ENCODE results near the gene SNCB. TPM values are rescaled to one million over a fixed set of nuclear protein-coding genes. Genes with fewer than 3 reads are reported as not detected.

The SNCB gene
- total RNA-seq, 1 experiment from 2014 or later, result 1.7 TPM

GRCh38 chr5:176647030-176647842 lies 16.9 kb upstream of the SNCB start, which contains the start of gene TSPAN17:
Gene TSPAN17, plus strand, starts transcription at chr5:176647484. Its CDS starts 132 bp downstream, at chr5:176647616.
- DNase-seq (ENCODE audit: low spot score), result peak; percentile 100
- in situ Hi-C loops (cut with HindIII; ENCODE audit: low sequenced_read_pairs), result no loop called here

- in situ Hi-C loops (cut with HindIII; ENCODE audit: low sequenced_read_pairs), result no loop called here
- DNase-seq (ENCODE audit: low spot score), result no peak
Observed at GRCh38 chr5:176646707-176647029, 16.3 kb upstream of the SNCB start.

- in situ Hi-C loops (cut with HindIII; ENCODE audit: low sequenced_read_pairs), result no loop called here
- DNase-seq (ENCODE audit: low spot score), result no peak
Observed at GRCh38 chr5:176646049-176646706, 15.8 kb upstream of the SNCB start.

GRCh38 chr5:176644878-176645670 lies 14.7 kb upstream of the SNCB start:
- in situ Hi-C loops (cut with HindIII; ENCODE audit: low sequenced_read_pairs), result no loop called here
- DNase-seq (ENCODE audit: low spot score), result peak; percentile 69

GRCh38 chr5:176644294-176644693 lies 14.0 kb upstream of the SNCB start:
- no peak for DNase-seq (ENCODE audit: low spot score)
- in situ Hi-C loops (cut with HindIII; ENCODE audit: low sequenced_read_pairs), result no loop called here

- DNase-seq (ENCODE audit: low spot score), result no peak
- in situ Hi-C loops (cut with HindIII; ENCODE audit: low sequenced_read_pairs), result no loop called here
Observed at GRCh38 chr5:176643491-176644219, 13.3 kb upstream of the SNCB start.

- in situ Hi-C loops (cut with HindIII; ENCODE audit: low sequenced_read_pairs), result no loop called here
- DNase-seq (ENCODE audit: low spot score), result no peak
Observed at GRCh38 chr5:176642675-176643490, 12.5 kb upstream of the SNCB start.

- in situ Hi-C loops (cut with HindIII; ENCODE audit: low sequenced_read_pairs), result no loop called here
Observed at GRCh38 chr5:176640616-176641015, 10.3 kb upstream of the SNCB start.

GRCh38 chr5:176639981-176640380 lies 9.6 kb upstream of the SNCB start:
- in situ Hi-C loops (cut with HindIII; ENCODE audit: low sequenced_read_pairs), result no loop called here

More at GRCh38 chr5:176640616-176641015, 10.3 kb upstream of the SNCB start:
- no peak for DNase-seq (ENCODE audit: low spot score)

GRCh38 chr5:176639208-176639607 lies 8.9 kb upstream of the SNCB start:
- no peak for DNase-seq (ENCODE audit: low spot score)
- in situ Hi-C loops (cut with HindIII; ENCODE audit: low sequenced_read_pairs), result no loop called here

More at GRCh38 chr5:176639981-176640380, 9.6 kb upstream of the SNCB start:
- peak; percentile 97 for DNase-seq (ENCODE audit: low spot score)

GRCh38 chr5:176638437-176638836 lies 8.1 kb upstream of the SNCB start:
- no peak for DNase-seq (ENCODE audit: low spot score)
- in situ Hi-C loops (cut with HindIII; ENCODE audit: low sequenced_read_pairs), result no loop called here

- no peak for DNase-seq (ENCODE audit: low spot score)
- in situ Hi-C loops (cut with HindIII; ENCODE audit: low sequenced_read_pairs), result no loop called here
Observed at GRCh38 chr5:176637556-176637955, 7.2 kb upstream of the SNCB start.

- no peak for DNase-seq (ENCODE audit: low spot score)
- in situ Hi-C loops (cut with HindIII; ENCODE audit: low sequenced_read_pairs), result no loop called here
Observed at GRCh38 chr5:176636426-176636825, 6.1 kb upstream of the SNCB start.

- no peak for DNase-seq (ENCODE audit: low spot score)
- in situ Hi-C loops (cut with HindIII; ENCODE audit: low sequenced_read_pairs), result no loop called here
Observed at GRCh38 chr5:176633598-176633997, 3.3 kb upstream of the SNCB start.

- in situ Hi-C loops (cut with HindIII; ENCODE audit: low sequenced_read_pairs), result no loop called here
- DNase-seq (ENCODE audit: low spot score), result peak; percentile 97
Observed at GRCh38 chr5:176632745-176633144, 2.4 kb upstream of the SNCB start.

GRCh38 chr5:176631383-176632200 lies 1.3 kb upstream of the SNCB start:
- in situ Hi-C loops (cut with HindIII; ENCODE audit: low sequenced_read_pairs), result no loop called here
- peak; percentile 88 for DNase-seq (ENCODE audit: low spot score)

- peak; percentile 52 for DNase-seq (ENCODE audit: low spot score)
- in situ Hi-C loops (cut with HindIII; ENCODE audit: low sequenced_read_pairs), result no loop called here
Observed at GRCh38 chr5:176630681-176631222, 418 bp upstream of the SNCB start.

All from G401 (cell line).